ENCODE data around the gene NR1H2. TPM values are rescaled to one million over a fixed set of nuclear protein-coding genes. Genes with fewer than 3 reads are reported as not detected.

NR1H2 gene
- total RNA-seq, 1 experiment from 2014 or later: 38.3 TPM

GRCh38 chr19:50431343-50432220 is 55.3 kb downstream of the NR1H2 start:
- no peaks in the 10 kb centered on the region for H3K9me3 ChIP-seq
- peaks cover 7% of the 10 kb centered on the region for H3K4me1 Mint-ChIP-seq (ENCODE audit: low read depth, unreplicated experiment)
- ChIA-PET CTCF (interaction anchor here (0.6 to 1.4 kb wide), 2 partner anchors 29 to 64 kb away, joined by 3 read pairs; no protein-coding TSS in a partner anchor), POLR2A (interaction anchor here (0.5 kb wide), 1 partner anchor 73 kb away, joined by 5 read pairs; no protein-coding TSS in a partner anchor)
- peak in 1 of 2 experiments; percentile 13 for TF ChIP-seq CTCF (IDR thresholded peaks at IDR 0.05; ENCODE audit: insufficient read depth in 1 of 2, low read depth in 1 of 2, low read length in 1 of 2, severe bottlenecking in 1 of 2, unreplicated experiment in 1 of 2)
- peak; percentile 89 to 95 for DNase-seq
- BruUV-seq (replicated peaks): no TSS peak
- peaks cover 11% of the 10 kb centered on the region for H3K4me1 ChIP-seq
- H3K4me3 ChIP-seq (ENCODE audit: low read depth, low read length): peak overlapping the region; percentile 51
- peaks cover 6% of the 10 kb centered on the region for H3K27me3 Mint-ChIP-seq (ENCODE audit: insufficient read depth, unreplicated experiment)
- H3K4me3 Mint-ChIP-seq (ENCODE audit: unreplicated experiment): peak overlapping the region; percentile 94
- no peaks in the 10 kb centered on the region for H3K27me3 ChIP-seq (replicated peaks; ENCODE audit: control insufficient read depth, insufficient read depth, low read length)
- H3K27ac Mint-ChIP-seq (ENCODE audit: unreplicated experiment): peak overlapping the region; percentile 74
- intact Hi-C loops (cut with micrococcal nuclease; ENCODE audit: unreplicated experiment): loop anchor here (1.0 kb wide), 1 partner anchor 30 kb away; no protein-coding TSS in a partner anchor
- peaks cover 12% of the 10 kb centered on the region for H3K36me3 Mint-ChIP-seq (ENCODE audit: insufficient read depth, unreplicated experiment)
- no peaks in the 10 kb centered on the region for H3K9me3 Mint-ChIP-seq (ENCODE audit: unreplicated experiment)
- H3K36me3 ChIP-seq (ENCODE audit: control insufficient read depth, insufficient read depth, low read length): no peaks in the 10 kb centered on the region

- Mint-ChIP-seq H3K27me3 (ENCODE audit: insufficient read depth, unreplicated experiment) (peaks cover 12% of the 10 kb centered on the region), H3K4me3 (ENCODE audit: unreplicated experiment) (peak within 1 kb of the TSS; percentile 94), H3K36me3 (ENCODE audit: insufficient read depth, unreplicated experiment) (peaks cover 12% of the 10 kb centered on the region), H3K27ac (ENCODE audit: unreplicated experiment) (peak within 1 kb of the TSS; percentile 74), H3K4me1 (ENCODE audit: low read depth, unreplicated experiment) (peaks cover 7% of the 10 kb centered on the region), H3K9me3 (ENCODE audit: unreplicated experiment) (no peaks in the 10 kb centered on the region)
- Histone ChIP-seq H3K27me3 (replicated peaks; ENCODE audit: control insufficient read depth, insufficient read depth, low read length) (no peaks in the 10 kb centered on the region), H3K9me3 (no peaks in the 10 kb centered on the region), H3K4me3 (ENCODE audit: low read depth, low read length) (peak within 1 kb of the TSS; percentile 51), H3K36me3 (ENCODE audit: control insufficient read depth, insufficient read depth, low read length) (no peaks in the 10 kb centered on the region), H3K4me1 (peaks cover 11% of the 10 kb centered on the region)
- peak in 1 of 2 experiments; percentile 34 for DNase-seq
- BruUV-seq (replicated peaks): TSS peak; percentile 47
- POLR2A ChIA-PET: no interaction called here
- CTCF ChIA-PET: interaction anchor here (0.8 to 1.4 kb wide), 2 partner anchors 28 to 30 kb away, joined by 3 read pairs; no protein-coding TSS in a partner anchor
- intact Hi-C loops (cut with micrococcal nuclease; ENCODE audit: unreplicated experiment): no loop called here
- no peak for TF ChIP-seq CTCF (IDR thresholded peaks at IDR 0.05; ENCODE audit: insufficient read depth in 1 of 2, low read depth in 1 of 2, low read length in 1 of 2, severe bottlenecking in 1 of 2, unreplicated experiment in 1 of 2)
Measured at GRCh38 chr19:50432221-50433028, 56.2 kb downstream of the NR1H2 start, which contains the start of gene MYBPC2. TSS of gene MYBPC2 (plus strand) at chr19:50432892. CDS start at chr19:50432954, 62 bp downstream.

Other genes with a start within 250 kb of the NR1H2 start
- not detected in 2 replicates for gene IZUMO2, start 213.2 kb upstream of the NR1H2 start, total RNA-seq (2022)
- gene MYH14, start 172.8 kb upstream of the NR1H2 start, total RNA-seq (2022): 78.3 and 89.8 TPM in 2 replicates
- 20.6 and 24.6 TPM in 2 replicates for gene KCNC3, start 47.1 kb upstream of the NR1H2 start, total RNA-seq (2022)
- gene NAPSA, start 10.8 kb upstream of the NR1H2 start, total RNA-seq (2022): 1.2 and 1.6 TPM in 2 replicates
- gene POLD1, start 7.9 kb downstream of the NR1H2 start, total RNA-seq (2022): 128 TPM in 2 replicates
- gene SPIB, start 42.5 kb downstream of the NR1H2 start, total RNA-seq (2022): 0.50 and 0.51 TPM in 2 replicates
- 0.91 and 1.6 TPM in 2 replicates for gene MYBPC2, start 56.4 kb downstream of the NR1H2 start, total RNA-seq (2022)
- 42.9 and 46.3 TPM in 2 replicates for gene EMC10, start 100.0 kb downstream of the NR1H2 start, total RNA-seq (2022)
- gene GARIN5A, start 100.4 kb downstream of the NR1H2 start, total RNA-seq (2022): 1.4 and 1.5 TPM in 2 replicates
- gene JOSD2, start 134.7 kb downstream of the NR1H2 start, total RNA-seq (2022): 27.7 and 27.9 TPM in 2 replicates
- not detected in 2 replicates for gene ASPDH, start 137.5 kb downstream of the NR1H2 start, total RNA-seq (2022)
- gene LRRC4B, start 192.0 kb downstream of the NR1H2 start, total RNA-seq (2022): 0.30 and 0.54 TPM in 2 replicates

Measured in Caco-2 (cell line).